ENCODE results near the gene VPS8. TPM values are rescaled to one million over a fixed set of nuclear protein-coding genes. Genes with fewer than 3 reads are reported as not detected.
A peak's percentile ranks its signal among the peaks of the same experiment; 100 is the strongest.

The VPS8 gene
- total RNA-seq, 1 experiment from 2014 or later = 39.7 TPM

DNA sequence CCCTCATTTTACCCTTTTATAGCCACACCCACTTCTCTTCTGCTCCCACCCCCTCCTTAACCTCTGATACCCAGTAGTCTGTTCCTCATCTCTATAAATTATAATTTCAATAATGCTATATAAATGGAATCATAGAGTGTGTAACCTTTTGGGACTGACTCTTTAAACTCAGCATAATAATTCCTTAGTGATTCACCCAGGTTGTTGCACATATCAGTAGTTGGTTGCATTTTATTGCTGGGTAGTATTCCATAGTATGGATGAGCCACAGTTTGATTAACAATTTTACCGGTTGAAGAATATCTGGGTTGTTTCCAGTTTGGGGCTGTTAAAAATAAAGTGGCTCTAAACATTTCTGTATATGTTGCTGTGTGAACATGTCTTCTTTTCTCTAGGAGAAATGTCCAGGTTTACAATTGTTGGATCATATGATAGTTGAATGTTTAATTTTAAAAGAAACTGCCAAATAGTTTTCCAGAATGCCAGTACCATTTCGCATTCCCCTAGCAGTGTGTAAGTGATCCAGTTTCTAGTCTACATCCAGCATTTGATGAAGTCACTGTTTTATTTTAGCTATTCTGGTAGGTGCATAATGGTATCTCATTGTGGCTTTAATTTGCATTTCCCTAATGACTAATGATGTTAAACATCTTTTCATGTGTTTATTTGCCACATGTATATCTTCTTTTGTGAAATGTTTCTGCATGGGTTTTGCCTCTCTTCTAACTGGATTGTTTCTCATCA, 68.5 kb downstream of the VPS8 start:
- Histone ChIP-seq H3K56ac (ENCODE audit: insufficient read length, low read depth, low read length) (no peak overlapping the region), H4K20me1 (ENCODE audit: control insufficient read depth, insufficient read depth, insufficient read length) (no peaks in the 10 kb centered on the region), H2BK12ac (ENCODE audit: insufficient read length, low read depth, low read length) (no peak overlapping the region), H4K91ac (ENCODE audit: insufficient read length, low read depth, low read length) (no peak overlapping the region), H3T11ph (ENCODE audit: low read length) (no peak overlapping the region), H2AFZ (ENCODE audit: low read length) (no peak overlapping the region), H3K27me3 (ENCODE audit: insufficient read depth, low read length) (no peaks in the 10 kb centered on the region), H4K5ac (ENCODE audit: insufficient read length, low read depth, low read length) (no peak overlapping the region), H2BK120ac (ENCODE audit: low read depth, low read length, poor library complexity, severe bottlenecking) (no peak overlapping the region), H2AK5ac (ENCODE audit: insufficient read length, low read length) (no peak overlapping the region), H3K14ac (ENCODE audit: insufficient read depth, low read length) (no peak overlapping the region), H3K23ac (ENCODE audit: insufficient read length, low read depth, low read length) (no peak overlapping the region), H2BK15ac (ENCODE audit: low read depth, low read length) (no peak overlapping the region), H3K79me2 (ENCODE audit: insufficient read depth, low read length) (no peaks in the 10 kb centered on the region), H3K4ac (ENCODE audit: low read depth, low read length) (no peak overlapping the region), H3K79me1 (ENCODE audit: insufficient read depth, low read depth, low read length, poor library complexity, severe bottlenecking) (no peaks in the 10 kb centered on the region), H3K4me2 (ENCODE audit: insufficient read depth, insufficient read length, low read length) (no peak overlapping the region), H2BK5ac (ENCODE audit: insufficient read length, low read length) (no peak overlapping the region), H2BK20ac (ENCODE audit: low read depth, low read length, poor library complexity, severe bottlenecking) (no peak overlapping the region), H3K9me3 (ENCODE audit: control insufficient read depth, low read depth, low read length) (no peaks in the 10 kb centered on the region), H3K27ac (ENCODE audit: insufficient read length, low read depth, low read length) (no peak overlapping the region), H3K9ac (ENCODE audit: extremely low read depth, insufficient read length, low read length) (no peak overlapping the region), H3K4me1 (ENCODE audit: insufficient read depth, low read length) (no peaks in the 10 kb centered on the region), H3K18ac (ENCODE audit: insufficient read length, low read depth, low read length) (no peak overlapping the region), H4K8ac (replicated peaks; ENCODE audit: insufficient read length, low read depth, low read length) (no peak overlapping the region), H3K23me2 (ENCODE audit: insufficient read length, low read depth, low read length, poor library complexity, severe bottlenecking) (no peaks in the 10 kb centered on the region)
- Mint-ChIP-seq H3K4me3 (no peak overlapping the region), H3K27ac (0 out of 7 replicates have a peak overlapping the region, but pooled peaks of 1 of the 3 experiments have one; percentile 9), H3K4me1 (peaks cover 3 to 13% of the 10 kb centered on the region in 2 experiments; a peak in 2 of 4 replicates), H3K36me3 (ENCODE audit: insufficient read depth in 1 of 3, low read depth in 3 of 3) (peaks cover 0 to 12% (median 3%) of the 10 kb centered on the region in 3 experiments; a peak in 3 of 7 replicates), H3K9me3 (no peaks in the 10 kb centered on the region), H3K27me3 (ENCODE audit: low read depth) (no peaks in the 10 kb centered on the region)
- no CpG with 5 or more reads among the region's 2 CpGs for WGBS (ENCODE audit: extremely low coverage, insufficient read length, low lambda C conversion rate)
- no peak for DNase-seq
- TF ChIP-seq, protein P1, sequence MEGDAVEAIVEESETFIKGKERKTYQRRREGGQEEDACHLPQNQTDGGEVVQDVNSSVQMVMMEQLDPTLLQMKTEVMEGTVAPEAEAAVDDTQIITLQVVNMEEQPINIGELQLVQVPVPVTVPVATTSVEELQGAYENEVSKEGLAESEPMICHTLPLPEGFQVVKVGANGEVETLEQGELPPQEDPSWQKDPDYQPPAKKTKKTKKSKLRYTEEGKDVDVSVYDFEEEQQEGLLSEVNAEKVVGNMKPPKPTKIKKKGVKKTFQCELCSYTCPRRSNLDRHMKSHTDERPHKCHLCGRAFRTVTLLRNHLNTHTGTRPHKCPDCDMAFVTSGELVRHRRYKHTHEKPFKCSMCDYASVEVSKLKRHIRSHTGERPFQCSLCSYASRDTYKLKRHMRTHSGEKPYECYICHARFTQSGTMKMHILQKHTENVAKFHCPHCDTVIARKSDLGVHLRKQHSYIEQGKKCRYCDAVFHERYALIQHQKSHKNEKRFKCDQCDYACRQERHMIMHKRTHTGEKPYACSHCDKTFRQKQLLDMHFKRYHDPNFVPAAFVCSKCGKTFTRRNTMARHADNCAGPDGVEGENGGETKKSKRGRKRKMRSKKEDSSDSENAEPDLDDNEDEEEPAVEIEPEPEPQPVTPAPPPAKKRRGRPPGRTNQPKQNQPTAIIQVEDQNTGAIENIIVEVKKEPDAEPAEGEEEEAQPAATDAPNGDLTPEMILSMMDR (conservative IDR thresholded peaks at IDR 0.05) = no peak
